Measurements from ENCODE around the gene USP31. TPM values are rescaled to one million over a fixed set of nuclear protein-coding genes. Genes with fewer than 3 reads are reported as not detected.

The USP31 gene
- total and polyA plus RNA-seq, 2 of the 8 experiments (the other 6 are each of a cell fraction or from before 2014, with no cell fraction given), result 6.7 to 19.0 TPM

GRCh38 chr16:23137256-23137655 lies 12.0 kb downstream of the USP31 start (continued):
- TF ChIP-seq, protein P1, sequence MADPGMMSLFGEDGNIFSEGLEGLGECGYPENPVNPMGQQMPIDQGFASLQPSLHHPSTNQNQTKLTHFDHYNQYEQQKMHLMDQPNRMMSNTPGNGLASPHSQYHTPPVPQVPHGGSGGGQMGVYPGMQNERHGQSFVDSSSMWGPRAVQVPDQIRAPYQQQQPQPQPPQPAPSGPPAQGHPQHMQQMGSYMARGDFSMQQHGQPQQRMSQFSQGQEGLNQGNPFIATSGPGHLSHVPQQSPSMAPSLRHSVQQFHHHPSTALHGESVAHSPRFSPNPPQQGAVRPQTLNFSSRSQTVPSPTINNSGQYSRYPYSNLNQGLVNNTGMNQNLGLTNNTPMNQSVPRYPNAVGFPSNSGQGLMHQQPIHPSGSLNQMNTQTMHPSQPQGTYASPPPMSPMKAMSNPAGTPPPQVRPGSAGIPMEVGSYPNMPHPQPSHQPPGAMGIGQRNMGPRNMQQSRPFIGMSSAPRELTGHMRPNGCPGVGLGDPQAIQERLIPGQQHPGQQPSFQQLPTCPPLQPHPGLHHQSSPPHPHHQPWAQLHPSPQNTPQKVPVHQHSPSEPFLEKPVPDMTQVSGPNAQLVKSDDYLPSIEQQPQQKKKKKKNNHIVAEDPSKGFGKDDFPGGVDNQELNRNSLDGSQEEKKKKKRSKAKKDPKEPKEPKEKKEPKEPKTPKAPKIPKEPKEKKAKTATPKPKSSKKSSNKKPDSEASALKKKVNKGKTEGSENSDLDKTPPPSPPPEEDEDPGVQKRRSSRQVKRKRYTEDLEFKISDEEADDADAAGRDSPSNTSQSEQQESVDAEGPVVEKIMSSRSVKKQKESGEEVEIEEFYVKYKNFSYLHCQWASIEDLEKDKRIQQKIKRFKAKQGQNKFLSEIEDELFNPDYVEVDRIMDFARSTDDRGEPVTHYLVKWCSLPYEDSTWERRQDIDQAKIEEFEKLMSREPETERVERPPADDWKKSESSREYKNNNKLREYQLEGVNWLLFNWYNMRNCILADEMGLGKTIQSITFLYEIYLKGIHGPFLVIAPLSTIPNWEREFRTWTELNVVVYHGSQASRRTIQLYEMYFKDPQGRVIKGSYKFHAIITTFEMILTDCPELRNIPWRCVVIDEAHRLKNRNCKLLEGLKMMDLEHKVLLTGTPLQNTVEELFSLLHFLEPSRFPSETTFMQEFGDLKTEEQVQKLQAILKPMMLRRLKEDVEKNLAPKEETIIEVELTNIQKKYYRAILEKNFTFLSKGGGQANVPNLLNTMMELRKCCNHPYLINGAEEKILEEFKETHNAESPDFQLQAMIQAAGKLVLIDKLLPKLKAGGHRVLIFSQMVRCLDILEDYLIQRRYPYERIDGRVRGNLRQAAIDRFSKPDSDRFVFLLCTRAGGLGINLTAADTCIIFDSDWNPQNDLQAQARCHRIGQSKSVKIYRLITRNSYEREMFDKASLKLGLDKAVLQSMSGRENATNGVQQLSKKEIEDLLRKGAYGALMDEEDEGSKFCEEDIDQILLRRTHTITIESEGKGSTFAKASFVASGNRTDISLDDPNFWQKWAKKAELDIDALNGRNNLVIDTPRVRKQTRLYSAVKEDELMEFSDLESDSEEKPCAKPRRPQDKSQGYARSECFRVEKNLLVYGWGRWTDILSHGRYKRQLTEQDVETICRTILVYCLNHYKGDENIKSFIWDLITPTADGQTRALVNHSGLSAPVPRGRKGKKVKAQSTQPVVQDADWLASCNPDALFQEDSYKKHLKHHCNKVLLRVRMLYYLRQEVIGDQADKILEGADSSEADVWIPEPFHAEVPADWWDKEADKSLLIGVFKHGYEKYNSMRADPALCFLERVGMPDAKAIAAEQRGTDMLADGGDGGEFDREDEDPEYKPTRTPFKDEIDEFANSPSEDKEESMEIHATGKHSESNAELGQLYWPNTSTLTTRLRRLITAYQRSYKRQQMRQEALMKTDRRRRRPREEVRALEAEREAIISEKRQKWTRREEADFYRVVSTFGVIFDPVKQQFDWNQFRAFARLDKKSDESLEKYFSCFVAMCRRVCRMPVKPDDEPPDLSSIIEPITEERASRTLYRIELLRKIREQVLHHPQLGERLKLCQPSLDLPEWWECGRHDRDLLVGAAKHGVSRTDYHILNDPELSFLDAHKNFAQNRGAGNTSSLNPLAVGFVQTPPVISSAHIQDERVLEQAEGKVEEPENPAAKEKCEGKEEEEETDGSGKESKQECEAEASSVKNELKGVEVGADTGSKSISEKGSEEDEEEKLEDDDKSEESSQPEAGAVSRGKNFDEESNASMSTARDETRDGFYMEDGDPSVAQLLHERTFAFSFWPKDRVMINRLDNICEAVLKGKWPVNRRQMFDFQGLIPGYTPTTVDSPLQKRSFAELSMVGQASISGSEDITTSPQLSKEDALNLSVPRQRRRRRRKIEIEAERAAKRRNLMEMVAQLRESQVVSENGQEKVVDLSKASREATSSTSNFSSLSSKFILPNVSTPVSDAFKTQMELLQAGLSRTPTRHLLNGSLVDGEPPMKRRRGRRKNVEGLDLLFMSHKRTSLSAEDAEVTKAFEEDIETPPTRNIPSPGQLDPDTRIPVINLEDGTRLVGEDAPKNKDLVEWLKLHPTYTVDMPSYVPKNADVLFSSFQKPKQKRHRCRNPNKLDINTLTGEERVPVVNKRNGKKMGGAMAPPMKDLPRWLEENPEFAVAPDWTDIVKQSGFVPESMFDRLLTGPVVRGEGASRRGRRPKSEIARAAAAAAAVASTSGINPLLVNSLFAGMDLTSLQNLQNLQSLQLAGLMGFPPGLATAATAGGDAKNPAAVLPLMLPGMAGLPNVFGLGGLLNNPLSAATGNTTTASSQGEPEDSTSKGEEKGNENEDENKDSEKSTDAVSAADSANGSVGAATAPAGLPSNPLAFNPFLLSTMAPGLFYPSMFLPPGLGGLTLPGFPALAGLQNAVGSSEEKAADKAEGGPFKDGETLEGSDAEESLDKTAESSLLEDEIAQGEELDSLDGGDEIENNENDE (IDR thresholded peaks at IDR 0.05; ENCODE audit: insufficient replicate concordance, low read length), result no peak
